ENCODE measurements around the gene IFT122.

DNA sequence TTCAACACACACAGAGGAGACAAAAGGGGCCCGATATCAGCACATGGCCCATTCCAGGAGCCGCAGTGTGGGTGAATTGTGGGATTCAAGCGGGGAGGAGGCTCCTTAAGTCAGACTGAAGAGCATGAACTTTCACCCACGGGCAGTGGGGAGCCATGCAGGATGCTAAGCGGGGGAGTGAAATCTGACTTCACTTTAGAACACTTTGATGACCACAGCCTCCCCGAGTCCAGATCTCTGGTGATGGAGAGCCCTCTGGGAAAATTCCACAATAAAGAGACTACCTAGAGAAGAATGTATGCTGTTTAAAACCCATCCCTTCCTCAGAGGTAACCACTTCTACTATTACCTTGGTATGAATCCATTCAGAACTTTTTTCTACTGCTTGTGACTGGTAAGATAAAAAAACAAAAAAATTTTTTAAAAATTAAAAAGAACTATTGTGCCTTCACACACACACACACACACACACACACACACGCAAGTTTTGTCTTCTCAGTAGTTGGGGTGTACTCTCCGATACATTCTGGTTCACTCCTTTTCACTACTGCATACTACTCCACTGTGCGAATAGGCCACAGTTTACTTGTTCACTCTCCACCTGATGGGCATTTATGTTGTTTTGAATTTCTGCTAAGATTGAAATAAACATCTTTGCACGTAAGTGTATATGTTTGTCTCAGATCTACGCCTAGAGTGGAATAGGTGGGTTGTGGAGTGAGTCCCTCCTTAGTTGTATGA lies 100.9 kb downstream of the IFT122 start:
- TF ChIP-seq, protein P1, sequence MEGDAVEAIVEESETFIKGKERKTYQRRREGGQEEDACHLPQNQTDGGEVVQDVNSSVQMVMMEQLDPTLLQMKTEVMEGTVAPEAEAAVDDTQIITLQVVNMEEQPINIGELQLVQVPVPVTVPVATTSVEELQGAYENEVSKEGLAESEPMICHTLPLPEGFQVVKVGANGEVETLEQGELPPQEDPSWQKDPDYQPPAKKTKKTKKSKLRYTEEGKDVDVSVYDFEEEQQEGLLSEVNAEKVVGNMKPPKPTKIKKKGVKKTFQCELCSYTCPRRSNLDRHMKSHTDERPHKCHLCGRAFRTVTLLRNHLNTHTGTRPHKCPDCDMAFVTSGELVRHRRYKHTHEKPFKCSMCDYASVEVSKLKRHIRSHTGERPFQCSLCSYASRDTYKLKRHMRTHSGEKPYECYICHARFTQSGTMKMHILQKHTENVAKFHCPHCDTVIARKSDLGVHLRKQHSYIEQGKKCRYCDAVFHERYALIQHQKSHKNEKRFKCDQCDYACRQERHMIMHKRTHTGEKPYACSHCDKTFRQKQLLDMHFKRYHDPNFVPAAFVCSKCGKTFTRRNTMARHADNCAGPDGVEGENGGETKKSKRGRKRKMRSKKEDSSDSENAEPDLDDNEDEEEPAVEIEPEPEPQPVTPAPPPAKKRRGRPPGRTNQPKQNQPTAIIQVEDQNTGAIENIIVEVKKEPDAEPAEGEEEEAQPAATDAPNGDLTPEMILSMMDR (IDR thresholded peaks at IDR 0.05): no peak
- TF ChIP-seq POLR2A (IDR thresholded peaks at IDR 0.05): no peak
- TF ChIP-seq POLR2AphosphoS5 (IDR thresholded peaks at IDR 0.05): no peak
